ENCODE measurements around the gene CIDEB. TPM values are rescaled to one million over a fixed set of nuclear protein-coding genes. Genes with fewer than 3 reads are reported as not detected.
A peak's percentile ranks its signal among the peaks of the same experiment; 100 is the strongest.

Gene CIDEB
- total and polyA plus RNA-seq, 2 of the 13 experiments (the other 11 are each of a cell fraction or from before 2014, with no cell fraction given): 35.8 to 110 TPM

DNA sequence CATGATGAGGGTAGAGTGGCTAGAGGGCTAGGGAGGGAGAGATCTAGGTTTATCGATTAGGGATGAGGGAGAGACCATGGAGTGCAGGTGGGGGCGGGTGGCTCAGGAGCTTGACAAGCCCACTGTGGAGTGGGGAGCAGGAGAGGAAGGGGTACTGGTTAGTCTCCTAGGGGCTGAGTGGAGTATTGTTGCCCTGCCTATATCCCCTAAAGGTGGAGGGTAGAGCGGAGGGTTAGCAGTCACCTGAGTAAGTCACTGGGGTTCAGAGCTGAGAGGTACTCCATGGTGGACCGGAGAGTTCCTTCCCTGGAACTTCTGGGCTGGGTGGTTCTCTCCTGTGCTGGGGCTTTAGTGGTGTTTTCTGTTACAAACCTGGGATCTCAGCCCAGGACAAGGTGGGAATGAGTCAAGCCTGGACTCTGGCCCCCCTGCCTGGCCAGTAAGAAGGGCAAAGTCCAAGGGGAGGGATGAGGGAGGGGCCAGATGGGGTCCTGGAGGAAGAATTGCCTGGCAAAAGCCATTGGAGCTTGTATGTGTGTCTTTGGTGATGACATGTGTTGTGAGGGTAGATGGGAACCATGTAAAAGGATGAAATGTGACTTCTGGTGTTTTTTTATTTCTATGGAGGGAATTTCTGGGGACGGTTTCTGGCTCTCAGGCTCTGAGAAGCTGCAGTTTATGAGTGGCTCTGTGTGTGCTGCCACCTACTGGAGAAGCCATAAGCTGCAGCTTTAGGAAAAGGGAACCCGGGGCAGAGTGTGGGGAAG lies at the start of gene CIDEB (continued):
- peak; percentile 98 for TF ChIP-seq POLR2G (IDR thresholded peaks at IDR 0.05; ENCODE audit: low read depth, low read length)
- TF ChIP-seq FOXK2 (IDR thresholded peaks at IDR 0.05): peak; percentile 56; the same call in 1 of the 2 replicates
- TF ChIP-seq, protein P1, sequence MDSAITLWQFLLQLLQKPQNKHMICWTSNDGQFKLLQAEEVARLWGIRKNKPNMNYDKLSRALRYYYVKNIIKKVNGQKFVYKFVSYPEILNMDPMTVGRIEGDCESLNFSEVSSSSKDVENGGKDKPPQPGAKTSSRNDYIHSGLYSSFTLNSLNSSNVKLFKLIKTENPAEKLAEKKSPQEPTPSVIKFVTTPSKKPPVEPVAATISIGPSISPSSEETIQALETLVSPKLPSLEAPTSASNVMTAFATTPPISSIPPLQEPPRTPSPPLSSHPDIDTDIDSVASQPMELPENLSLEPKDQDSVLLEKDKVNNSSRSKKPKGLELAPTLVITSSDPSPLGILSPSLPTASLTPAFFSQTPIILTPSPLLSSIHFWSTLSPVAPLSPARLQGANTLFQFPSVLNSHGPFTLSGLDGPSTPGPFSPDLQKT (CRISPR knock-in tag; IDR thresholded peaks at IDR 0.05; ENCODE audit: borderline replicate concordance): no peak
- no peak for TF ChIP-seq MTF1 (CRISPR knock-in tag; IDR thresholded peaks at IDR 0.05)
- TF ChIP-seq SRF (IDR thresholded peaks at IDR 0.05; ENCODE audit: low read depth, low read length): peak; percentile 20; the same call in 1 of the 2 replicates
- peak; percentile 99 for TF ChIP-seq KDM6A (CRISPR knock-in tag; IDR thresholded peaks at IDR 0.05; ENCODE audit: low read depth)
- peak; percentile 90 for TF ChIP-seq TEAD3 (CRISPR knock-in tag; optimal IDR thresholded peaks at IDR 0.05; ENCODE audit: borderline replicate concordance)
- no peak for TF ChIP-seq CENPT (CRISPR knock-in tag; IDR thresholded peaks at IDR 0.05; ENCODE audit: low read depth)
- no peak for TF ChIP-seq MBD4 (IDR thresholded peaks at IDR 0.05; ENCODE audit: borderline replicate concordance, low read length)
- TF ChIP-seq, protein P2, sequence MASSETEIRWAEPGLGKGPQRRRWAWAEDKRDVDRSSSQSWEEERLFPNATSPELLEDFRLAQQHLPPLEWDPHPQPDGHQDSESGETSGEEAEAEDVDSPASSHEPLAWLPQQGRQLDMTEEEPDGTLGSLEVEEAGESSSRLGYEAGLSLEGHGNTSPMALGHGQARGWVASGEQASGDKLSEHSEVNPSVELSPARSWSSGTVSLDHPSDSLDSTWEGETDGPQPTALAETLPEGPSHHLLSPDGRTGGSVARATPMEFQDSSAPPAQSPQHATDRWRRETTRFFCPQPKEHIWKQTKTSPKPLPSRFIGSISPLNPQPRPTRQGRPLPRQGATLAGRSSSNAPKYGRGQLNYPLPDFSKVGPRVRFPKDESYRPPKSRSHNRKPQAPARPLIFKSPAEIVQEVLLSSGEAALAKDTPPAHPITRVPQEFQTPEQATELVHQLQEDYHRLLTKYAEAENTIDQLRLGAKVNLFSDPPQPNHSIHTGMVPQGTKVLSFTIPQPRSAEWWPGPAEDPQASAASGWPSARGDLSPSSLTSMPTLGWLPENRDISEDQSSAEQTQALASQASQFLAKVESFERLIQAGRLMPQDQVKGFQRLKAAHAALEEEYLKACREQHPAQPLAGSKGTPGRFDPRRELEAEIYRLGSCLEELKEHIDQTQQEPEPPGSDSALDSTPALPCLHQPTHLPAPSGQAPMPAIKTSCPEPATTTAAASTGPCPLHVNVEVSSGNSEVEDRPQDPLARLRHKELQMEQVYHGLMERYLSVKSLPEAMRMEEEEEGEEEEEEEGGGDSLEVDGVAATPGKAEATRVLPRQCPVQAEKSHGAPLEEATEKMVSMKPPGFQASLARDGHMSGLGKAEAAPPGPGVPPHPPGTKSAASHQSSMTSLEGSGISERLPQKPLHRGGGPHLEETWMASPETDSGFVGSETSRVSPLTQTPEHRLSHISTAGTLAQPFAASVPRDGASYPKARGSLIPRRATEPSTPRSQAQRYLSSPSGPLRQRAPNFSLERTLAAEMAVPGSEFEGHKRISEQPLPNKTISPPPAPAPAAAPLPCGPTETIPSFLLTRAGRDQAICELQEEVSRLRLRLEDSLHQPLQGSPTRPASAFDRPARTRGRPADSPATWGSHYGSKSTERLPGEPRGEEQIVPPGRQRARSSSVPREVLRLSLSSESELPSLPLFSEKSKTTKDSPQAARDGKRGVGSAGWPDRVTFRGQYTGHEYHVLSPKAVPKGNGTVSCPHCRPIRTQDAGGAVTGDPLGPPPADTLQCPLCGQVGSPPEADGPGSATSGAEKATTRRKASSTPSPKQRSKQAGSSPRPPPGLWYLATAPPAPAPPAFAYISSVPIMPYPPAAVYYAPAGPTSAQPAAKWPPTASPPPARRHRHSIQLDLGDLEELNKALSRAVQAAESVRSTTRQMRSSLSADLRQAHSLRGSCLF (CRISPR knock-in tag; IDR thresholded peaks at IDR 0.05; ENCODE audit: borderline replicate concordance): no peak
- peak; percentile 90; the same call in 1 of the 2 replicates for TF ChIP-seq CHD4 (IDR thresholded peaks at IDR 0.05; ENCODE audit: borderline replicate concordance, low read length)
- TF ChIP-seq ZSCAN30 (CRISPR knock-in tag; IDR thresholded peaks at IDR 0.05): no peak
- no peak for TF ChIP-seq PAF1 (CRISPR knock-in tag; IDR thresholded peaks at IDR 0.05)
- peak; percentile 94 for TF ChIP-seq MED1 (CRISPR knock-in tag; IDR thresholded peaks at IDR 0.05)
- peak; percentile 97 for TF ChIP-seq MTA1 (CRISPR knock-in tag; IDR thresholded peaks at IDR 0.05; ENCODE audit: borderline replicate concordance)
- TF ChIP-seq ELF1 (CRISPR knock-in tag; IDR thresholded peaks at IDR 0.05): peak; percentile 66
- 0 out of 2 replicates have a peak, but pooled peaks have one; percentile 50 for TF ChIP-seq NR2F6 (IDR thresholded peaks at IDR 0.05)
- peak; percentile 82 for TF ChIP-seq NR2F6 (CRISPR knock-in tag; IDR thresholded peaks at IDR 0.05)
- no peak for TF ChIP-seq ZNF557 (CRISPR knock-in tag; IDR thresholded peaks at IDR 0.05)
- TF ChIP-seq ZNF724P (CRISPR knock-in tag; IDR thresholded peaks at IDR 0.05; ENCODE audit: borderline replicate concordance): peak; percentile 87
- TF ChIP-seq ZNF782 (CRISPR knock-in tag; IDR thresholded peaks at IDR 0.05; ENCODE audit: borderline replicate concordance): 0 out of 2 replicates have a peak, but pooled peaks have one; percentile 94
- TF ChIP-seq U2AF1 (optimal IDR thresholded peaks at IDR 0.05; ENCODE audit: low read depth, low read length): no peak
- peak; percentile 87; the same call in 1 of the 2 replicates for TF ChIP-seq ZFP36L2 (CRISPR knock-in tag; IDR thresholded peaks at IDR 0.05)
- TF ChIP-seq, protein P3, sequence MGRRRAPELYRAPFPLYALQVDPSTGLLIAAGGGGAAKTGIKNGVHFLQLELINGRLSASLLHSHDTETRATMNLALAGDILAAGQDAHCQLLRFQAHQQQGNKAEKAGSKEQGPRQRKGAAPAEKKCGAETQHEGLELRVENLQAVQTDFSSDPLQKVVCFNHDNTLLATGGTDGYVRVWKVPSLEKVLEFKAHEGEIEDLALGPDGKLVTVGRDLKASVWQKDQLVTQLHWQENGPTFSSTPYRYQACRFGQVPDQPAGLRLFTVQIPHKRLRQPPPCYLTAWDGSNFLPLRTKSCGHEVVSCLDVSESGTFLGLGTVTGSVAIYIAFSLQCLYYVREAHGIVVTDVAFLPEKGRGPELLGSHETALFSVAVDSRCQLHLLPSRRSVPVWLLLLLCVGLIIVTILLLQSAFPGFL (CRISPR knock-in tag; IDR thresholded peaks at IDR 0.05): no peak

All from HepG2 (cell line).